Keratinocyte (primary cell): ENCODE data around the gene MTX2. TPM values are rescaled to one million over a fixed set of nuclear protein-coding genes. Genes with fewer than 3 reads are reported as not detected.
"Not testable (repeated sequence)": the region's sequence is repeated elsewhere in the genome, so short reads cannot be mapped to it uniquely, and the experiment has no call there.

Experiments
- DNase-seq: peaks from one replicate; pipeline ENCODE4 v3.0.0-alpha.2; 2011; ENCODE audit warnings: low read depth, missing footprints, low spot score
- FAIRE-seq: peaks from 2 replicates; lab custom pipeline; 2011; peaks lifted over from hg19 to GRCh38; lab: Jason Lieb, UNC
- H2AFZ ChIP-seq: 2 replicates; pipeline ENCODE4 v1.6.0; 2012; ENCODE audit warnings: low read length, control low read depth, inconsistent platforms; ENCODE audit not compliant: control insufficient read depth
- H3K27ac ChIP-seq: 2 replicates; pipeline ENCODE4 v1.5.1; 2011; ENCODE audit warnings: low read length; ENCODE audit not compliant: control insufficient read depth, insufficient read depth
- H3K27me3 ChIP-seq: 3 replicates; pipeline ENCODE4 v1.6.0; 2011; ENCODE audit warnings: low read length; ENCODE audit not compliant: control insufficient read depth, insufficient read depth; ENCODE audit errors: extremely low read depth
- H3K36me3 ChIP-seq, 2 experiments: 2 replicates in 1 of 2; 3 replicates in 1 of 2; pipeline ENCODE4 v1.5.1; 2011; ENCODE audit warnings: low read length in 2 of 2, mild to moderate bottlenecking in 1 of 2; ENCODE audit not compliant: control insufficient read depth in 2 of 2, insufficient read depth in 2 of 2; ENCODE audit errors: extremely low read depth in 1 of 2
- H3K4me1 ChIP-seq: 3 replicates; pipeline ENCODE4 v1.5.1; 2011; ENCODE audit warnings: low read length; ENCODE audit not compliant: control insufficient read depth, insufficient read depth; ENCODE audit errors: extremely low read depth
- H3K4me2 ChIP-seq: 3 replicates; pipeline ENCODE4 v1.6.0; 2011; ENCODE audit warnings: low read depth, low read length; ENCODE audit not compliant: control insufficient read depth, insufficient read depth; ENCODE audit errors: extremely low read depth
- H3K4me3 ChIP-seq, 3 experiments: fragments of 200-600 bp in 1 of 3; sonication (generic) in 1 of 3; 2 replicates in 2 of 3; 3 replicates in 1 of 3; pipeline ENCODE4 v1.5.1; 2011 to 2016; ENCODE audit warnings: low read length in 3 of 3, mild to moderate bottlenecking in 3 of 3, control low read depth in 2 of 3, inconsistent platforms in 1 of 3, low read depth in 1 of 3, mixed read lengths in 1 of 3, mixed run types in 1 of 3, moderate library complexity in 1 of 3; ENCODE audit not compliant: control insufficient read depth in 2 of 3, insufficient read depth in 2 of 3; ENCODE audit errors: extremely low read depth in 1 of 3
- H3K79me2 ChIP-seq: 2 replicates; pipeline ENCODE4 v1.6.0; 2012; ENCODE audit warnings: low read length; ENCODE audit not compliant: control insufficient read depth, insufficient read depth
- H3K9ac ChIP-seq: 3 replicates; pipeline ENCODE4 v1.6.0; 2011; ENCODE audit warnings: low read length; ENCODE audit not compliant: control insufficient read depth, insufficient read depth; ENCODE audit errors: extremely low read depth
- H3K9me1 ChIP-seq: 3 replicates; pipeline ENCODE4 v1.6.0; 2011; ENCODE audit warnings: low read length; ENCODE audit not compliant: control insufficient read depth, insufficient read depth; ENCODE audit errors: extremely low read depth
- H3K9me3 ChIP-seq: 2 replicates; pipeline ENCODE4 v1.5.1; 2012; ENCODE audit warnings: low read depth, low read length; ENCODE audit not compliant: control insufficient read depth
- H4K20me1 ChIP-seq: 3 replicates; pipeline ENCODE4 v1.6.0; 2011; ENCODE audit warnings: low read length; ENCODE audit not compliant: control insufficient read depth, insufficient read depth; ENCODE audit errors: extremely low read depth
- EZH2 ChIP-seq: IDR thresholded peaks from one replicate; pipeline ENCODE4 v1.6.1; 2012; ENCODE audit warnings: inconsistent platforms, mild to moderate bottlenecking, low read length, moderate library complexity
- dilution Hi-C: fragments of 300-500 bp; cut with MboI; formaldehyde crosslinking; loops from one replicate; pipeline ENCODE4 v1.7.0; 2020; ENCODE audit warnings: low sequenced_read_pairs; ENCODE audit not compliant: extremely low pct_ligation_motif_present
- polyA plus RNA-seq, 5 experiments: library from polyadenylated mRNA; depleted of rRNA in 3 of 5; stranded (reverse) in 3 of 5; stranded (forward) in 1 of 5; unstranded in 1 of 5; fragments of >200 nt; gene quantifications; 1 replicate in 1 of 5; 2 replicates in 3 of 5; 3 replicates in 1 of 5; pipeline versions ENCODE4 v1.2.1 to v1.2.3, GENCODE V29; 2011 to 2012; ENCODE audit warnings: missing spikeins in 2 of 5, low read depth in 1 of 5, low replicate concordance in 1 of 5
- TF ChIP-seq, protein P1 (sequence below), 3 experiments: IDR thresholded peaks in 1 of 3; conservative IDR thresholded peaks in 1 of 3; optimal IDR thresholded peaks in 1 of 3; 2 replicates in 2 of 3; 3 replicates in 1 of 3; pipeline versions ENCODE3 to v1.5.1; 2011; ENCODE audit warnings: low read length in 3 of 3, mild to moderate bottlenecking in 3 of 3, moderate library complexity in 2 of 3, control low read depth in 1 of 3, inconsistent platforms in 1 of 3; ENCODE audit not compliant: insufficient read depth in 2 of 3; ENCODE audit errors: extremely low read depth in 1 of 3

The MTX2 gene
- polyA plus RNA-seq, 1 donor (not counting 4 experiments of a cell fraction or from before 2014, with no cell fraction given): 60.3 TPM

DNA sequence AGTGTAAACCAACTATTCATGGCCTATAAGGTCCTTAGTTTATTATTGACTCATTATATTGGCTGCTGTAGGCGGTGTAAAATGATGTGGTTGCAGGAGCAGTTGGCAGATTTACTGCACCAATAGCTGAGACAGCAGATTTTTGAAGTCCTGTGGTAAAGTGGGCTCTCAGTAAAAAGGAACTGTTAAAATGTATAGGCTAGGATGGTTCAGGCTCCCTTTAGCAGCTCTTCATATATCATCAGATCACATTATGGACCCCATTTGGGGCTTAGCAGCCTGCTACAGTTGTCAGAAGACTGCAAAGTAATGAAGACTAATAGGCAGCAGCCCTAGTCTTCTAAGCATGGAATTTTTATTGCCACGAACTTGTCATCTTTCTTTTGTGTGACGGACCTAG lies 27.8 kb downstream of the MTX2 start:
- FAIRE-seq (no peak), DNase-seq (no peak)
- Histone ChIP-seq H2AFZ (no peak overlapping the region), H4K20me1 (no peaks in the 10 kb centered on the region), H3K36me3 (peaks cover 0 to 3% of the 10 kb centered on the region in 2 experiments), H3K4me3 (no peak overlapping the region), H3K9me1 (no peaks in the 10 kb centered on the region), H3K9me3 (no peaks in the 10 kb centered on the region), H3K27ac (no peak overlapping the region), H3K79me2 (peaks cover 7% of the 10 kb centered on the region), H3K4me1 (no peaks in the 10 kb centered on the region), H3K9ac (no peak overlapping the region), H3K4me2 (no peak overlapping the region), H3K27me3 (no peaks in the 10 kb centered on the region)
- dilution Hi-C loops: no loop called here
- TF ChIP-seq EZH2: no peak
- TF ChIP-seq, protein P1, sequence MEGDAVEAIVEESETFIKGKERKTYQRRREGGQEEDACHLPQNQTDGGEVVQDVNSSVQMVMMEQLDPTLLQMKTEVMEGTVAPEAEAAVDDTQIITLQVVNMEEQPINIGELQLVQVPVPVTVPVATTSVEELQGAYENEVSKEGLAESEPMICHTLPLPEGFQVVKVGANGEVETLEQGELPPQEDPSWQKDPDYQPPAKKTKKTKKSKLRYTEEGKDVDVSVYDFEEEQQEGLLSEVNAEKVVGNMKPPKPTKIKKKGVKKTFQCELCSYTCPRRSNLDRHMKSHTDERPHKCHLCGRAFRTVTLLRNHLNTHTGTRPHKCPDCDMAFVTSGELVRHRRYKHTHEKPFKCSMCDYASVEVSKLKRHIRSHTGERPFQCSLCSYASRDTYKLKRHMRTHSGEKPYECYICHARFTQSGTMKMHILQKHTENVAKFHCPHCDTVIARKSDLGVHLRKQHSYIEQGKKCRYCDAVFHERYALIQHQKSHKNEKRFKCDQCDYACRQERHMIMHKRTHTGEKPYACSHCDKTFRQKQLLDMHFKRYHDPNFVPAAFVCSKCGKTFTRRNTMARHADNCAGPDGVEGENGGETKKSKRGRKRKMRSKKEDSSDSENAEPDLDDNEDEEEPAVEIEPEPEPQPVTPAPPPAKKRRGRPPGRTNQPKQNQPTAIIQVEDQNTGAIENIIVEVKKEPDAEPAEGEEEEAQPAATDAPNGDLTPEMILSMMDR (optimal IDR thresholded peaks at IDR 0.05 in 1 of 3, IDR thresholded peaks at IDR 0.05 in 1 of 3, conservative IDR thresholded peaks at IDR 0.05 in 1 of 3; ENCODE audit: extremely low read depth in 1 of 3, insufficient read depth in 2 of 3, low read length in 3 of 3): no peak

DNA sequence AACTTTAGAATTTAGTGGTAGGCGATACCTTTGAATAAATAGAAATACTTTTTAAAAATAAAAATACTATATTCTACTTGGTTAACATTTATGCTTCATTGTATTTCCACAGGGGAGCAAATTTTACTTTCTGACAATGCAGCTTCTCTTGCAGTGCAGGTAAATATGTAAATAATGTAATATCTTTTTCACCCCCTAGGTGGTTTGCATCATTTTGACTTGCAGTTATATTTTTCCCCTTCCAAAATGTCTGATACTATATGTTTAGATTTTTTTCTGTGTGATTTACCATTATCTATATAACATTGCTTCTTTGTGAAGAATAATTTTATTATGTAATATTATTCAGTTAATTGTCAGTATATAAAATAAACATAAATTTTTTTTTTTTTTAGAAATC lies 28.5 kb downstream of the MTX2 start:
- H3K27me3 ChIP-seq: no peaks in the 10 kb centered on the region
- no peak overlapping the region for H3K27ac ChIP-seq
- no peak overlapping the region for H3K4me2 ChIP-seq
- DNase-seq (no peak), FAIRE-seq (no peak)
- H3K36me3 ChIP-seq: peaks cover 0 to 3% of the 10 kb centered on the region in 2 experiments
- H3K4me3 ChIP-seq: no peak overlapping the region
- dilution Hi-C loops: no loop called here
- no peaks in the 10 kb centered on the region for H3K9me3 ChIP-seq
- H2AFZ ChIP-seq: no peak overlapping the region
- peaks cover 7% of the 10 kb centered on the region for H3K79me2 ChIP-seq
- H3K9ac ChIP-seq: no peak overlapping the region
- H3K4me1 ChIP-seq: no peaks in the 10 kb centered on the region
- H3K9me1 ChIP-seq: no peaks in the 10 kb centered on the region
- H4K20me1 ChIP-seq: no peaks in the 10 kb centered on the region
- TF ChIP-seq EZH2: no peak
- TF ChIP-seq, protein P1 (optimal IDR thresholded peaks at IDR 0.05 in 1 of 3, IDR thresholded peaks at IDR 0.05 in 1 of 3, conservative IDR thresholded peaks at IDR 0.05 in 1 of 3; ENCODE audit: extremely low read depth in 1 of 3, insufficient read depth in 2 of 3, low read length in 3 of 3): no peak

DNA sequence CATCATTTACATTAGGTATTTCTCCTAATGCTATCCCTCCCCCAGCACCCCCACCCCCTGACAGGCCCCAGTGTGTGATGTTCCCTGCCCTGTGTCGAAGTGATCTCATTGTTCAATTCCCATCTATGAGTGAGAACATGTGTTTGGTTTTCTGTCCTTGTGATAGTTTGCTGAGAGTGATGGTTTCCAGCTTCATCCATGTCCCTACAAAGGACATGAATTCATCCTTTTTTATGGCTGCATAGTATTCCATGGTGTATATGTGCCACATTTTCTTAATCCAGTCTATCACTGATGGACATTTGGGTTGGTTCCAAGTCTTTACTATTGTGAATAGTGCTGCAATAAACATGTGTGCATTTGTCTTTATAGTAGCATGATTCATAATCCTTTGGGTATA lies 36.8 kb downstream of the MTX2 start:
- H3K4me1 ChIP-seq, DNase-seq, H4K20me1 ChIP-seq, H3K9me1 ChIP-seq, H3K4me3 ChIP-seq, H2AFZ ChIP-seq, H3K4me2 ChIP-seq, H3K27me3 ChIP-seq, H3K9ac ChIP-seq, H3K27ac ChIP-seq, H3K36me3 ChIP-seq, dilution Hi-C loops, FAIRE-seq, H3K79me2 ChIP-seq, H3K9me3 ChIP-seq: not testable (repeated sequence)
